ENCODE measurements around the gene PDLIM4. TPM values are rescaled to one million over a fixed set of nuclear protein-coding genes. Genes with fewer than 3 reads are reported as not detected.

The PDLIM4 gene
- total RNA-seq, 1 donor from 2014 or later: 118 TPM

DNA sequence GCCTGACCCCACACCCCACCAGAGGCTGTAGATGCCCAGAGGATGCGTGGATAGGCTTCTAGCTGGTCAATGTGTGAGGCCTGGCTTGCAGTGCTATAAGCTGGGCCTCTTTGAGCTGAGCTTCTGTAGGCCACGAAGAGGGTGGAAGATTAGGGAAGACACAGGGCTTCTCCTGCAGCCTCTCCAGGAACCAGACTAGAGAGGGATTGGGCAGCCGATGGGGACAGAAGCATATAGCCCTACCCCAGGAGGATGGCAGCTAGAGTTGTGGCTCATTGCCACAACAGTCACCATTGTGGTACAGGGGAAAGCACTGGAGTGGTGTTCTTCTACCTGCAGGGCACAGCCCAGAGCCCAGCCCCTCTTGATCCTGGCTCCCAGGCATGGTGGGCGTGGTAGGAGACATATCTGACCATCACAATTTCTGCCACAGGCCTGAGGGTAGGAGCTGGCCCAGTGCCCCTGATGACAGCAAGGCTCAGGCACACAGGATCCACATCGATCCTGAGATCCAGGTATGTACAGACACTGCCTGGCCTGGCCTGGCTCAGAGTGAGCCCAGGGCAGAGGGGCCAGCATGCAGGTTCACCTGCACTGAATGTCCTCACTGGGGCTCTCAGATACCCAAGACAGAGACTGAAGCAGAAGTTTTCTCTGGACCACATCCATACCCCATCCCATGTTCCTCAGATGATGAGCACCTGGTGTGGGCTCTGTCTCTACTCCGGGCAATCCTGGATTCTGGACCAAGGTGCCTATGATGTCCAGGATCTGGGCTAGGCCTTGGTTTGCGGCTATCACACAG lies 8.7 kb downstream of the PDLIM4 start:
- no peak for DNase-seq (ENCODE audit: extremely low read depth, low read depth, low spot score)

DNA sequence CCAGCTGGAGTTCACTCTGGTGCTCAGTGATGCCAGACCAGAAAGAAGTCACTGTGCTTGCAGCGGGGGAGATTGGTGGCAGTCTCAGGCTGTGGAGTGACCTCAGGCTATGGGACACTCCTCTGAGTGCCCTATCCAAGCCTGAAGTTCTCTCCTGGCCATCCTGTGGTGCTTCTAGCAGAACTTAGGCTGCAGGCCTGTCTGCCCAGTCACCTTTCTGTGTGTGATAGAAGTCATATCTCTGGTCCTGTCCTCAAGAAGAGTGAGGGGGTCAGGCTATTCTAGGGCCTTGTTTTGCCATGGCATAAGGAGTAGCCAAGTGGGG lies 9.3 kb downstream of the PDLIM4 start:
- no peak for DNase-seq (ENCODE audit: extremely low read depth, low read depth, low spot score)

DNA sequence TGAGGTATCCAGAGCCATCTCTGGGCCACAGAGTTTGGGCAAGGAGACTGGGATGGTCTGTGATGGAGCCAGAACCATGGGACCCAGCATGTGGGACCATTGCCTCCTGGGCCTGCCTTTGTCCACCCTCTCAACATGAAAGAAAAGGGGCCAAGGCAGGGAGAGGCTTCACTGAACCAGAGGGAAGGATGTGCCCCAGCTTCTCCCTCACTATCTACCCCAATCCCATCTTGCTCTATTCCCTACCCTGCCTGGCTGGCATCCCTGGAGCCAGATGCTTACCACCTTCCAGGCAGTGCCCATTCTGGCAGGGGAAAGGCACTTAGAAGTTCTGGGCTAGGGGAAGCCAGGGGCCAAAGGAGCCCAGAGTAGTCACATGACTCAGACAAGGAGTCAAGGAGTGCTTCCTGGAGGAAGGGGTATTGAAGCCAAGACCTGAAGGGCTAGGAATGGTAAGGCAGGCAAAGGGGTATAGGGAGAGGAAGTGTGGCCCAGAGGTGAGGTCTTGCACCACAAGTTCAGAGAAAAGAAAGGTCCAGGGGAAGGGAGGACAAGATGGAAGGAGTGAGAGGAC lies 9.8 kb downstream of the PDLIM4 start:
- no peak for DNase-seq (ENCODE audit: extremely low read depth, low read depth, low spot score)

DNA sequence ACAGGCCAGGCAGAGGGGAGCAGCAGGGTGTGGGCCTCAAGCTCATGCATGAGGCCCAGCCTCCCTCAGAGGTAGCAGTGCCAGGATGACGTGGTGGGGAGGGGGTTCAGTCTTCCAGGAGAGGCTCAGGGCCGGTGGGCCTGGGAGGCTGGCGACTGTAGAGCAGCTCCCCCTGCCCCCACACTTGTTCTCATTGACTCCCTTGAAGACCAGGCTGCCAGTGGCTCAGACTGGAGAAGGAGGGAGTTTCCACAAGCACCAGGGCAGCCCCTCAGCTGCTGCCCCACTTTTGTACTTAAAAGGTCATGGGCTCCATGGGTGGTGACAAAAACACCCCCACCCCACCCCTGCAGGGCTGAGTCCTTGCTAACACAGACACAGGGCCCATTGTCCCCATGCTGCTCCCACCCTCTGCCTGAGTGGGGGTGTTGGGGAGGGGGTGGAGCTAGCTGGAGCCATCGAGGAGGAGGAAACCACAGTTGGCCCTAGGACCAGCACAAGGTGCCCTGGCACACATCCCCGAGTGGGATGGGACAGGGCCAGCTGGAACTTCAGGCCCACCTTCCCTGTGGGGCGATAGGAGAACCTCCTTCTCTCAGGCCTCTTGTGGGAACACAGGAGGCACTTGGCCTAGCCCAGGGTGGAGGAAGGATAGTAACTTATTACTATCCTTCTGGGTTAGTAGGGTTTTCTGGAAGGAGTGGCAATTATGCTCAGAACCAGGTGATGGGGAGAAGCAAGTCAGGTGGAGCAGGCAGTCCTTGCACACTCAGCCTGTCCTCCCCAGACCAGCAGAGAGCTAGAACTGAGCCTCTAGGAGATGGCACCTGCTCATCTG lies 10.7 kb downstream of the PDLIM4 start:
- no peak for DNase-seq (ENCODE audit: extremely low read depth, low read depth, low spot score)

DNA sequence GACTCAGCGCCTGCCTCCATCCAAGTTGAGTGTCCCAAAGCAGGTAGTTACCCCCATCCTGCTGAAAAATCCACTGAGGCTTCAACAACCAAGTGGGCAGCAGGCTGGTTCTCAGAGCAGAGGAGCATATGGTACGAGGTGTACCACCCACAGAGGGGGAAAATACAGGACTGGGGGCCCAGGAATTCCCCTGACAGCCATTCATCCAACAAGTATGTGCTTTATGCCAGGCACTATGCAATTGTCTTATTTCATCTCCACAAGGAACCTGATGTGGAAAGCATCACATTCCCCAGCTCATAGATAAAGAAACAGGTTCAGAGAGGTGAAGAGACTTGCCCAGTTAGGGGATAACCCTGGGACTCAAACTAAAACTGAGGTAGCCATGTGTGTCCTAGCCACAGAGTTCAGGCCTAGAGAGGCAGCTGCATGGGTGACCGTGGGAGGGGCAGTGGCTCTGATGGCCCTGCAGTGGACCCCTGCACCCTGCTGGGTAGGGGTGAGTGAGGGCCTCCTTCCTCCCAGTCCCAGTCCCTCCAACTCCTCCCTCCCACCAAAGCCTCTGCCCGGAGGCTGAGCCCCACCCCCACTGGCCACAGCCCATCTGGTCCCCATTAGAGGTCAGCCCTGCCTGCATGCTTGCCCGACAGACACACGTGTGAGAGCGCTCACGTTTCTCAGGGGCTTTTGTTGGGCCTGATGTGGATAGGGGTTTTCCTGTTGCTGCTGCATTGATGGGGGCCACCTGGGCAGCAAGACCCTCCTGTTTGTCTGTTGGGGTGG lies 11.5 kb downstream of the PDLIM4 start:
- DNase-seq (ENCODE audit: extremely low read depth, low read depth, low spot score): no peak

DNA sequence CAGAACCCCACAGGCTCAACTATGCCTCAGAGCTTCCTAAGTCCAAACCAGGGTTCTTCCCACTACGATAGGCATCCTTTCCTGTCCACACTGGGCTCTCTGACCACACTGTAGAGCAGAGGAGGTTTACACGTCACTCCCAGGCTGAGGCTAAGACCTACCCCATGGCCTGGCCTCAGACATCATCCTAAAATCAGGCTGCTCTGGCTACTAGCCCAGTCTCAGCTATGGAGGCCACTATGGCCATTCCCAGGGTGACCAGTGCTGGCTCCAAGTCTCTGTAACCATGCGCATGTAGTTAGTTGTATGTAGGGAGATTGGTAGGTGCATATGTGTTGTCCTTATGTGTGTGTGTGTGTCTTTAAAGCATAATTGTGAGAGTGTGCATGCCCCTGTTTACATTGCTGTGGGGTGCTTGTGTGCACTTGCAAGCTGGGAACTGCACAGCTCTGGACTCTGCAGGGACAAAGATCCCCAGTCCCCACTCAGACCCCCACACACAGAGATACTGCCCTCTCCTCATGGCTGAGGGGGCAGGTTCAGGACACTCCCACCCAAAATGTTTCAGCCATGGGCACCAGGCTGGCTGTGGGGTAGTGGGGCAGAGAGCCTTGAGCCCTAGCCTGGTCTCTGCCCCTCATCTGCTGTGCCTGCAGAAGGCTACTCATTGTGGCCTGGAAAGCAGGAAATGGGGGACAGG lies 12.3 kb downstream of the PDLIM4 start:
- DNase-seq (ENCODE audit: extremely low read depth, low read depth, low spot score): no peak

DNA sequence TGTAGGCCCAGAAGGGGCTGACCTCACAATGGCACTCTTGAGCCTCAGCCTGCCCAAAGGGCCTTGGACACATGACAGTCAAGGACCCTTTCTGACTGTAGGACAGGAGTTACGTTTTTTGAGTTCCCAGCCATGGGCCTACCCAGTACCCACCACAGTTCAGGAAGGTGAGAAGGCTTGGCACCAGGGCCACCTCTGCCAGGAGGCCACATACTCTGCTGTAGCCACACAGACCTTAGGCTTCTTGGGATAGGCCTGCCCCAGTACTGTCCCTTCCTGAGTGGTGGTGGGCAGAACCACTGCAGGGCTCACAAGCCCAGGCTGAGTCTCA lies 12.8 kb downstream of the PDLIM4 start:
- no peak for DNase-seq (ENCODE audit: extremely low read depth, low read depth, low spot score)

DNA sequence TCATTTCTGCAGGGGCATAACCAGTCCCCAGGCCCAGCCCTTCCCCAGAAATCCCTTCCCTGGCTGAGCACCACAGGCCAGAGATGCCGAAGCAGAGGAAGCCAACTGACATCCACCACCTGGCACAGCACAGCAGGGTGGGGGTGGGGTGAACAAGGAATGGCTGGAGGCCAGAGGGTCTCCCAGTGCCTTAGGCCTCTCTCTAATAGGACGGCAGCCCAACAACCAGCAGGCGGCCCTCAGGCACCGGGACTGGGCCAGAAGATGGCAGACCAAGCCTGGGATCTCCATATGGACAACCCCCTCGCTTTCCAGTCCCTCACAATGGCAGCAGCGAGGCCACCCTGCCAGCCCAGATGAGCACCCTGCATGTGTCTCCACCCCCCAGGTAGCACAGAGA lies 13.2 kb downstream of the PDLIM4 start:
- DNase-seq (ENCODE audit: extremely low read depth, low read depth, low spot score): no peak

DNA sequence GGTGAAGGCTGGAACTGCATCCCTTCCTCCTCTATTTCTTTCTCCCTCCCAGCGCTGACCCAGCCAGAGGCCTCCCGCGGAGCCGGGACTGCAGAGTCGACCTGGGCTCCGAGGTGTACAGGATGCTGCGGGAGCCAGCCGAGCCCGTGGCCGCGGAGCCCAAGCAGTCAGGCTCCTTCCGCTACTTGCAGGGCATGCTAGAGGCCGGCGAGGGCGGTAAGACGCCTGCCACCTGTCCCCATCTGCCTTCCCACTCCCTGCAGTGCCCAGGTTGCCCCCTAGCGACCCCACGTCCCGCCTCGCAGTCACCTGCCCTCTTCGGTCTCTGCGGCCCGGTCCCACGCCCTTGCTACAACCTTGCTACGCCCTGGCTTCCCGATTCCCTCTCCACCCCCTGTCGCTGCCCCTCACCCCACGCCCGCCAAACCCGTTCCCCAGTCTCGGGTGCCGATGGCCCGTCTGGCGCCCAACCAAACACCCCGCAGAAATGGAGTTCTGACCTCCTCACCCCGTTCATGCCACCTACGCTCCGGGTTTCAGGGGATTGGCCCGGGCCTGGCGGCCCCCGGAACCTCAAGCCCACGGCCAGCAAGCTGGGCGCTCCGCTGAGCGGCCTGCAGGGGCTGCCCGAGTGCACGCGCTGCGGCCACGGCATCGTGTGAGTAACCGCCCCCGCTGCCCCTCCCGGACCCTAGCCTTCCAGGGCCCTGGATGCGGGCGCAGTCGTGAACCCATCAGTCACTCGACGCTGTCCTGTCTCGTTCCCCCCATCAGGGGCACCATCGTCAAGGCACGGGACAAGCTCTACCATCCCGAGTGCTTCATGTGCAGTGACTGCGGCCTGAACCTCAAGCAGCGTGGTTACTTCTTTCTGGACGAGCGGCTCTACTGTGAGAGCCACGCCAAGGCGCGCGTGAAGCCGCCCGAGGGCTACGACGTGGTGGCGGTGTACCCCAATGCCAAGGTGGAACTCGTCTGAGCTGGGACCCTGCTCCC lies 14.1 kb downstream of the PDLIM4 start:
- DNase-seq (ENCODE audit: extremely low read depth, low read depth, low spot score): no peak

DNA sequence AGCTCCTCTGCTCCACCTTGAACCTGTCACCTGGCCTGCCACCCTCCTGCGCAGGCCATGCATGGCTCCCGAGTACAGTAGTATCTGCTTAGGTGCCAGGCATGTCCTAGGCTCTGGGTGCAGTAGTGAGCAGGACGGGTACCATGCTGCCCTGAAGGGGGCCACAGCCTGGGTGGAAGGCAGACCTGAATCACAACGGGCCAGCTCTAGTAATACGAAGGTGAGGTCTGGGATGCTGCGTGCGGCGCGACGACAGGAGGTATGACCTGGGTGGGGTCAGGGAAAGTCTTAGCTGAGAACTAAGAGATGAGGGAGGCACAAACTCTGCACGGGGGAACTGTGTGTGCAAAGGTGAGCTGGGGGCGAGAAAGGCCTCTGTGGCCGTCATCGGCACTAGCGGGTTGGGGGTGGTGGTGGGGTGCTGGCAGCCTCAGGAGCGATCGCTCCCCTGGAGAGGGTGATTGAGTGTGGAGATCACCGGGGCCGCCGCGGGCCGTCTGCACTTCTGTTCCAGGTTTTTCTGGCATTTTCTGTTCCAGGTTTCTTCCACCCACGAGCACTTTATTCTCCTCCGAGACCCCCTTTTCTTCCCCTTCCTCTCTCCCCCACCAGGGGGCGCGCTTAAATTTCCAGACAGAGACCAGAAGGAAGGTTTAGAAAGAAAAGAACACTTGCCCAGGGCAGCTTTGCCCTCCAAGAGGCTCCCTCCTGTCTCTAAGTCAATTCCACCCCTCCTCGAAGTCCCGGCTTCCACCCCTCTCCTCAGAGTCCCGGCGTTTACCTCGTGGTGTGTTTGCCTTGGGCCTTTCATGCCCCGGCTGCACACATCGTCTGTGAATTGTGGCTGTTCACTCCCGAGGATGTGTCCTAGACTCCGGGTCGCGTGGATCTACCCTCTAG lies 15.1 kb downstream of the PDLIM4 start:
- no peak for DNase-seq (ENCODE audit: extremely low read depth, low read depth, low spot score)

DNA sequence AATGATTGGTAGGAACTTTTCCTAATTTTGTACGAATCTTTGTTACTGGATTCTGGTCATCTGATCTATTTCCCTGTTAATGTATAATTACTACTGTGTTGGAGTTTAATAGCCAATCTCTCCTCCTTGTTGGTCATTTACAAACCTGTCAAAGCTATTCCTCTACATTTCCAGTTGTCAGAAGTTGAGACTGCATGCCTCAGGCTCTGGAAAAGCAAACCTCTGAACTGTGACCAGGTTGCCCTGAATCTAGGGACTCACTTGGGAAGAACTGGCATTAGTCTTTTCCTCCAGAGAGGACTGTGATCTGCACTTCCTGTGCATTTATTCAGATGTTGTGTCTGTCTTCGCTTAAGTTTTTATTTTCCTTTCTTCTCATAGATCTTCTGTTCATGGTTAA lies 16.1 kb downstream of the PDLIM4 start:
- no peak for DNase-seq (ENCODE audit: extremely low read depth, low read depth, low spot score)

DNA sequence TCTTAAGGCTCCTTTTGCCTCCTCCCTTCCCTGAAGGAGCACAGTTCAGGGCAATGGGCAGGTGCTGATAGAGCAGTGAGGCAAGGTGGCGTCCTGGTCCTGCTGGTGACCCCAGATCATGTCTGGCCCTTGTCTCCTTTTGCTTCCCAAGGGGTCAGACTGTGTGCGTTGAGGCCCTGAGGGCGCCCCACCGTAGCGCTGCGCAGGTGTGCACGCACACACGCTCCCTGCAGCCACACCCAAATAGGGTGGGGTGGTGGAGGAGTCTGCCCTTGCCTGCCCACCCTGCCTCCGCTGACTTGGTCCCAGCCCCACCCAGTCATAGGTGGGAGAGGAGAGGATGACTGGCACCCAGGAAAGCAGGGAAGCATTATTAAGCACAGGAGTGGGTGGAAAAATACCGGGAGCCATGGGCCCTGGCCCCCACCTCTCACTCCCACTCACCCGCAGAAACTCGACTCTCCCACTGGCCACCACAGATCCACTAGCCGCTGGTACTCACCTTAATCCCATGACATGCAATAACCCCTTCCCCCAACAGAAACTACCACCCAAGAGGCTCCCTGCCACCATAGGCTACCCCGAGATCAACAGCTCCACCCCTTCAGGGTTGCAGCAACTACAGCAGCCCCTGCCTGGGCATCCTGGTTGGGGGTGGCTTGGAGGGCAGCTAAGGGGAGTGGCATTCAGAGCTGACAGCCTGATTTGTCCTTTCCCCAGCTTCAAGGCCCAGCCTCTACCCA lies 16.7 kb downstream of the PDLIM4 start:
- DNase-seq (ENCODE audit: extremely low read depth, low read depth, low spot score): no peak

DNA sequence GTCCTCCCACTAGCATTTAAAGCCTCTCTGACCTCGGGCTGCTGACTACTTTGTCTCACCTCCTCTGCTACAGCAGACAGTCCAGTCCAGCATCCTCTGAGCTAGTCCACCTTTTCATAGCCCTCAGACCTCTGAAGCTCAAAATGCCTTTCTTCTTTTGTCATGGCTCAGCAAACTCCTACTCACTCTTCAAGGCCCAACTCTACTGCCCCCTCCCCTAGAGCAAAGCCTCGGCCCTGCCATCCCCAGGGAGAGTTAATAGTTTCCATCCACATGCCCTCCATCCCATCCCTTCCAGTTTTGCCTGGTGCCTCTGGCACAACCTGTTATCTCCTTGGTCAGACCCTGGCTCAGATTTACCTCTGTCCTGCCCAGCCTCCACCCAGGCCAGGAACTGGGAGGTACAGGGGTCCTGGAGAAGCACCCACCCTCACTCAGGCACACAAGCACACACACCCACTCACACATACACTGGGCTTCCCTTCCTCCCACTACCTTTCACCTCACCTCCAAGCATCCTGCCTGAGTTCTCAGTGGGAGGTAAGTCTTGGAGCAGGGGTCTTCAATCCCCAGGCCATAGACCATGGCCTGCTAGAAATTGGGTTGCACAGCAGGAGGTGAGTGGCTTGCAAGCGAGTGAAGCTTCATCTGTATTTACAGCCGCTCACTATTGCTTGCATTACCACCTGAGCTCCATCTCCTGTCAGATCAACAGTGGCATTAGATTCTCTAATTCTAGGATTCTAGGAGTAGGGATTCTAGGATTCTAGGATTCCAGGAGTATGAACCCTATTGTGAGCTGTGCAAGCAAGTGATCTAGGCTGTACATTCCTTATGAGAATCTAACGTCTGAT lies 18.1 kb downstream of the PDLIM4 start:
- no peak for DNase-seq (ENCODE audit: extremely low read depth, low read depth, low spot score)

DNA sequence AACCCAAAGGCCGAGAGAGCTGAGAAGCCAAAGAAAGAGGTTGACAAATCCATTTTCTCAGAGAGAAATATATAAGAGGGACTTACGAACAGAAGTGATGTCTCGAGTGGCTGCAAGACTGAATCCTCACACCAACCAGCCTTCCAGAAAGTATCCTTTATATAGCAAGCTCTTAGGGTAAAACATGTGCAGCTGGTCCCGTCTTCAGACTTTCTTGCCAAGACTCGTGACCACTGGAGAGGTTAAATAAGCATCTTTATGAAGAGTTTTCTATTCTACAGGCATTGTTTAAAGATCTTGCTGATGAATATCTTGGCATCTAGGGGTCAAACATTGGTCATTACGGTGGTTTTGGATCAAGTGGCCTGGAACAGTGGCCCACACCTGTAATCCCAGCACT lies 19.8 kb downstream of the PDLIM4 start:
- no peak for DNase-seq (ENCODE audit: extremely low read depth, low read depth, low spot score)

DNA sequence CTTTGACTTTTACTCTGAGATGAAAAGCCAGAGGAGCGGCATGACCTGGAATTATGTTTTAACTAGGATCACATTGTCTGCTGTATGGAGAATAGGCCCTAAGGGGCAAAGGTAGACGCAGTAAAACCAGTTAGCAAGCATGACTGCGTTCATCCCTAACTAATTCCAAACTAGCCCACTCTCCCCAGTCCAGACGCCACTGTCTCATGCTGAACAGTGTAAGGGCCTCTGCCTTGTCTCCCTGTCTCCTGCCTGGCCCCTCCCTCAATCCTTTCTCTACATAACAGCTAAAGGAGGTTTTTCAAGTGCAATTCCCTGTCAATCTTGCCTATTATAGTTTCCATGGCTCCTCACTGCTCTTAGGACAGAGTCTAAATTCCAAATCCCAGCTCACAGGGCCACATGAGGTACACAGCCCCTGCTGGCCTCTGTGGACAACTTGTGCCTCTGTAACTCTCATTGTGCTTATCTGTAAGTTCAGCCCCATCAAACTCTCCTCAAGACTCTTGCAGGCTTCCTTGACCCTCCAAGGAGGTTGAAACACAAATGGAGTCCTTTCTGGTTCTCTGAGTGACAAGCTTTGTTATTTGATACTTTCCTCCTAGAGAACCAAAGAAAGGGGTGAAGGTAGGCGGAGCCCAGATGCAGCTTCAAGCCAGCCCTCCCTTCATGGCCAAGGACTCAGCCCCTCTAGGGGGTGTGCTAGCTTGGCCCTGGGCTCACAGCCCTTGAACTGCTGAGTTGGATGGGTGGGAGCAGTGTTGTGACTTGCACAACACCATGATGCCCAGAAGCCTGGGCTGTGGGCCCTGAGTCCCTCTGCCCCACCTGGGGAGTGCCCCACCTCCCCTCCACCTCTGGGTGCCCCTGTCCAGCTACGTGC lies 20.7 kb downstream of the PDLIM4 start:
- DNase-seq (ENCODE audit: extremely low read depth, low read depth, low spot score): no peak

DNA sequence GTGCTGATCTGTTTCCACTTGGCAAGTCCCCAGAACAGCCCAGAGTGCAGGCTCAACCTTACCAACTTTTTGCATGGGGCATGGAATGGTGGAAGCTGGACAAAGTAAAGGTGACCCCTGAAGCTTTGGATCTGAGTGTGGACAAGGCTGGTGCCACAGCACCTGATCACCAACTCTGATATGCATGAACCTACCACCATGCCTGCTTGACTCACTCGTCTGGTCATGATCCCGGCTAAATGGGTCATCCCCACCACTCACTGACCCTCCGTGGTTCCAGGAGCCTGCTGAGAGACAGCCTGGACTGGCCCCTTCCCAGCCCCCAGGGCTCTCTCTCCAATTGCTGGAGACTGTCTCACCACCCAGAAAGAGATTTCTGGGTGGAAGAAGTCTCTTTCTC lies 22.3 kb downstream of the PDLIM4 start:
- DNase-seq (ENCODE audit: extremely low read depth, low read depth, low spot score): no peak

Measured in glomerular endothelial cell (primary cell).